GM12864 (cell line): ENCODE data around the gene SYF2.

Experiments used
- DNase-seq: peaks from one replicate; pipeline ENCODE4 v3.0.0-alpha.2; 2011; ENCODE audit warnings: low read depth
- H3K4me3 ChIP-seq: 2 replicates; pipeline ENCODE4 v1.5.1; 2011; ENCODE audit warnings: mild to moderate bottlenecking, low read depth, low read length, control low read depth
- CTCF ChIP-seq: IDR thresholded peaks from 2 replicates; pipeline ENCODE4 v1.5.1; 2011; ENCODE audit warnings: low read depth, mild to moderate bottlenecking, moderate library complexity, low read length, control low read depth, inconsistent platforms; ENCODE audit errors: missing control alignments

The SYF2 gene

GRCh38 chr1:25174363-25174729 is 58.0 kb downstream of the SYF2 start:
- no peak overlapping the region for H3K4me3 ChIP-seq
- TF ChIP-seq CTCF = no peak
- DNase-seq = no peak

DNA sequence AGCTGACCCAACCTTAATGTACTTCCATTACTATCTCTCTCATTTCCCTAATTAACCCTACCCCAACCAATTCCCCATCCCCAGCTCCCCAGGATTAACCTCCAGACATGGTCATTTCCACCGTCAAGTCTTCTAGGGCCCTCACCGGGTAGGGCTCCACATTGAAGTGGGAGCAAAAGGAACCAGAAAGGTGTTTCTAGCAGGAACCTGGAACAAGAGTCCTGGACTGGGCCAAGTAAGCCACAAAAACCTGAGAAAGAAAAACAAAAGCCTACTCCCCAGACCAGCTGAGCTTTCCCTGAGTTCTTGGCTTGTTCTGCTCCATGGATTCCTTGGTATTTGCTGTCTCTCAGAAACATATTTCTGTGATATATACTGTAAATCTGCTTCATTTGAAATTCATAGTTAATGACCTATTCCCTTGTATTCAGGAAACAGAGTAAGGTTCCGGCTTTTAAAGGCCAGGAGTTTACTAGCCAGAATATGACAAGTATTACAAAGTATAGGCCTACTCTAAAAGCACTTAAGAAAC is 58.4 kb downstream of the SYF2 start:
- no peak overlapping the region for H3K4me3 ChIP-seq
- DNase-seq = no peak
- TF ChIP-seq CTCF = no peak
